KMS-11 (cell line): ENCODE measurements around the gene CRAMP1.

Experiments
- H2AFZ ChIP-seq: fragments of 200-600 bp; sonication (generic); 2 replicates; pipeline ENCODE4 v1.6.1; 2016; ENCODE audit warnings: antibody characterized with exemption, mixed run types, low read depth
- H3K27ac ChIP-seq: fragments of 200-600 bp; sonication (generic); 2 replicates; pipeline ENCODE4 v1.6.1; 2016; ENCODE audit warnings: mild to moderate bottlenecking, mixed run types
- H3K27me3 ChIP-seq: fragments of 200-600 bp; sonication (generic); 2 replicates; pipeline ENCODE4 v1.6.1; 2017; ENCODE audit warnings: mild to moderate bottlenecking, low read depth, mixed run types, moderate library complexity; ENCODE audit not compliant: insufficient read depth
- H3K36me3 ChIP-seq: fragments of 200-600 bp; sonication (generic); 2 replicates; pipeline ENCODE4 v1.6.1; 2017; ENCODE audit warnings: mild to moderate bottlenecking, mixed run types; ENCODE audit not compliant: insufficient read depth
- H3K4me1 ChIP-seq: fragments of 200-600 bp; sonication (generic); 2 replicates; pipeline ENCODE4 v1.6.1; 2016; ENCODE audit warnings: mild to moderate bottlenecking, low read depth, mixed run types; ENCODE audit not compliant: poor library complexity, severe bottlenecking
- H3K4me2 ChIP-seq: fragments of 200-600 bp; sonication (generic); 2 replicates; pipeline ENCODE4 v1.7.0; 2016; ENCODE audit warnings: mild to moderate bottlenecking, mixed run types
- H3K4me3 ChIP-seq: fragments of 200-600 bp; sonication (generic); IDR thresholded peaks from 2 replicates; pipeline ENCODE4 v1.6.1; 2017; ENCODE audit warnings: low read depth, low read length, mixed read lengths; ENCODE audit not compliant: insufficient read depth
- H3K79me2 ChIP-seq: fragments of 200-600 bp; sonication (generic); 2 replicates; pipeline ENCODE4 v1.6.1; 2016; ENCODE audit warnings: low read depth, mixed run types; ENCODE audit not compliant: insufficient read depth
- H3K9ac ChIP-seq: fragments of 200-600 bp; sonication (generic); 2 replicates; pipeline ENCODE4 v1.6.1; 2016; ENCODE audit warnings: mild to moderate bottlenecking, mixed run types
- H4K20me1 ChIP-seq: fragments of 200-600 bp; sonication (generic); 2 replicates; pipeline ENCODE4 v1.6.1; 2016; ENCODE audit warnings: mild to moderate bottlenecking, mixed run types; ENCODE audit not compliant: insufficient read depth
- TF ChIP-seq, protein P1 (sequence below): fragments of 200-600 bp; sonication (generic); conservative IDR thresholded peaks from 2 replicates; pipeline ENCODE4 v1.6.1; 2017; ENCODE audit warnings: low read depth, mild to moderate bottlenecking, antibody characterized with exemption, low read length, moderate library complexity, mixed read lengths

The CRAMP1 gene

DNA sequence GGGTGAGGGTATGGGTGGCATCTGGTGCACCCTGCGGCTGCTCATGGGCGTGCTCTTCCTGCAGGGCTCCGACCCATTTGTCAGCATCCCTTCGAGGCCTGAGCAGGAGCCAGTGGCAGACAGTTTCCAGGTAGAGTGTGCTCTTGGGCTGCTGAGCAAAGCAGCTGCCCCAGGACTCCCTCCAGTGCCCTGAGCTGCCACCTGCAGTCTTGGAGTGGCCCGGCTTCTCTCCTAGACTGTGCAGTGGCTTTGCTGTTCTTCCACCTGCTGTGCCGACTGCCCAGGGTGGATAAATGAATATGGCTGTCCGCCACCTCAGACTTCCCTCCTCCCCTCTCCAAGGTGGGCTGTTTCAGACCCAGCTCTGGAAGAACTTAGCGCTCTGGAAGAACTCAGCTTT, 55.1 kb downstream of the CRAMP1 start:
- H3K4me1 ChIP-seq, result no peaks in the 10 kb centered on the region
- no peak overlapping the region for H3K4me2 ChIP-seq
- H3K27ac ChIP-seq, result no peak overlapping the region
- no peak overlapping the region for H3K9ac ChIP-seq
- no peaks in the 10 kb centered on the region for H3K27me3 ChIP-seq
- H3K79me2 ChIP-seq, result no peaks in the 10 kb centered on the region
- TF ChIP-seq, protein P1, sequence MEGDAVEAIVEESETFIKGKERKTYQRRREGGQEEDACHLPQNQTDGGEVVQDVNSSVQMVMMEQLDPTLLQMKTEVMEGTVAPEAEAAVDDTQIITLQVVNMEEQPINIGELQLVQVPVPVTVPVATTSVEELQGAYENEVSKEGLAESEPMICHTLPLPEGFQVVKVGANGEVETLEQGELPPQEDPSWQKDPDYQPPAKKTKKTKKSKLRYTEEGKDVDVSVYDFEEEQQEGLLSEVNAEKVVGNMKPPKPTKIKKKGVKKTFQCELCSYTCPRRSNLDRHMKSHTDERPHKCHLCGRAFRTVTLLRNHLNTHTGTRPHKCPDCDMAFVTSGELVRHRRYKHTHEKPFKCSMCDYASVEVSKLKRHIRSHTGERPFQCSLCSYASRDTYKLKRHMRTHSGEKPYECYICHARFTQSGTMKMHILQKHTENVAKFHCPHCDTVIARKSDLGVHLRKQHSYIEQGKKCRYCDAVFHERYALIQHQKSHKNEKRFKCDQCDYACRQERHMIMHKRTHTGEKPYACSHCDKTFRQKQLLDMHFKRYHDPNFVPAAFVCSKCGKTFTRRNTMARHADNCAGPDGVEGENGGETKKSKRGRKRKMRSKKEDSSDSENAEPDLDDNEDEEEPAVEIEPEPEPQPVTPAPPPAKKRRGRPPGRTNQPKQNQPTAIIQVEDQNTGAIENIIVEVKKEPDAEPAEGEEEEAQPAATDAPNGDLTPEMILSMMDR, result no peak
- H3K36me3 ChIP-seq, result no peaks in the 10 kb centered on the region; the same call in 1 of the 2 replicates
- H2AFZ ChIP-seq, result no peak overlapping the region
- H4K20me1 ChIP-seq, result no peaks in the 10 kb centered on the region
- no peak overlapping the region for H3K4me3 ChIP-seq

DNA sequence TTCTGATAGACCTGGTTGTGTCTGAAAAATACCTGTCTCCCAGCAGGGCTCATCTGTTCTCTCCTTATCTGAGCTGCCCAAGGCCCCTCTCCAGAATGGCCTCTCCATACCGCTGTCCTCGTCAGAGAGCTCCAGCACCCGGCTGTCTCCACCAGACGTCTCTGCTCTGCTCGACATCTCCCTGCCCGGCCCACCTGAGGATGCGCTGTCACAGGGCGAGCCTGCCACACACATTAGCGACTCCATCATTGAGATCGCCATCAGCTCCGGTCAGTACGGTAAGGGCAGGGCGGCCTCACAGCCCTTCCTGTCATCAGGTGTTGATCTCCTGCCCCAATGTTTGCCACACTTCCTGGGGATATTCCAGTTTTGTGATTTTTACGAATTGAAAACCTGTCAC, 55.8 kb downstream of the CRAMP1 start:
- Histone ChIP-seq H3K9ac (no peak overlapping the region), H3K27me3 (no peaks in the 10 kb centered on the region), H3K79me2 (no peaks in the 10 kb centered on the region), H3K4me1 (no peaks in the 10 kb centered on the region), H3K27ac (no peak overlapping the region), H3K4me2 (no peak overlapping the region), H4K20me1 (no peaks in the 10 kb centered on the region), H3K36me3 (no peaks in the 10 kb centered on the region; the same call in 1 of the 2 replicates), H3K4me3 (no peak overlapping the region), H2AFZ (no peak overlapping the region)
- TF ChIP-seq, protein P1, result no peak

DNA sequence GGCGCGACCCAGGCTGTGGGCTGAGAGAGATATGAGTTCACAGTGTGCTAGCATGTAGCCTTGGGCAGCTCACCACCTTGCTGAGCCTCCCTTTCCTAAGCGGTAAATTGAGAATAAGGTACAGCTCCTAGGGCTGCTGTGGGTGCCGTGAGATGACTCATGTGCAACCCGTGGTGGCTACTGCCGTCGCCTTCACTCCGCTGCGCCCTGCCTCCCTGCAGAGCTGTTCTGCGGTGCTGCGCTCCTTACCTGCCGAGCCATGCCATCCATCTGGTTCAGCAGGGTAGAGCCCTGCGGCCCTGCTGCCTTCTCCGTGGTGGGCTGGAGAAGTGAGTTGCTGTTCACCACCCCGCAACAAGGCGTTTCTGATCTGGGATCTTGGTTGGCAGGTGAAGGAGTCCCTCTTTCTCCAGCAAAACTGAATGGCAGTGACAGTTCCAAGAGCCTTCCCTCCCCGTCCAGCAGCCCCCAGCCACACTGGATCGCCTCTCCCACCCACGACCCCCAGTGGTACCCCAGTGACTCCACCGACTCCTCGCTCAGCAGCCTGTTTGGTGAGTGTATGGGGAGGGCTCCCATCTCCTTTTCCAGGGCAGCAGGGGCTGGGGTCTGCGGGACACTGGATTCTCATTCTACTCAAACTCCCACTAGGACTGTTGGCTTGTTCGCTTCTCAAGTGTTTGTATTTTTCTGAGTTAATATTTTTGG, 56.6 kb downstream of the CRAMP1 start:
- H3K9ac ChIP-seq, result no peak overlapping the region
- no peaks in the 10 kb centered on the region for H3K27me3 ChIP-seq
- no peak overlapping the region for H2AFZ ChIP-seq
- no peak overlapping the region for H3K4me3 ChIP-seq
- H3K4me2 ChIP-seq, result no peak overlapping the region
- H3K79me2 ChIP-seq, result no peaks in the 10 kb centered on the region
- no peaks in the 10 kb centered on the region; the same call in 1 of the 2 replicates for H3K36me3 ChIP-seq
- no peak overlapping the region for H3K27ac ChIP-seq
- H4K20me1 ChIP-seq, result no peaks in the 10 kb centered on the region
- no peaks in the 10 kb centered on the region for H3K4me1 ChIP-seq
- TF ChIP-seq, protein P1, result no peak

DNA sequence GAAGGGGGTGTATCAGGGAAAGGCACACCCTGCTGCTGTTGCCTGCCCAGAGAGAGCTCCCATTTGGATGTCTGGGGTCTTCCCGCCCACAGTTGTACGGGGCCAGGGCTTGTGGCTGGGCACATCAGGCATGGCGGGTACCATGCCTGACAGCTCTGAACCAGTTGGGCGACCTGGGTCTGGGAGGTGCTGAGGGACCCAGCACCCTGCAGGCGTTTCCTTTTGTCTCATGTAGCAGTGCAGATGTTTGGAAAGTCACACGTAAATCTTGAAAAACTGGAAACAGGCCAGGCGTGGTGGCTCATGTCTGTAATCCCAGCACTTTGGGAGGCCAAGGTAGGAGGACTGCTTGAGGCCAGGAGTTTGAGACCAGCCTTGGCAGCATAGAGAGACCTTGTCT, 57.5 kb downstream of the CRAMP1 start:
- Histone ChIP-seq H3K27me3 (no peaks in the 10 kb centered on the region), H3K4me2 (no peak overlapping the region), H3K79me2 (no peaks in the 10 kb centered on the region), H3K9ac (no peak overlapping the region), H3K4me1 (no peaks in the 10 kb centered on the region), H3K4me3 (no peak overlapping the region), H3K27ac (no peak overlapping the region), H4K20me1 (no peaks in the 10 kb centered on the region), H3K36me3 (no peaks in the 10 kb centered on the region; the same call in 1 of the 2 replicates), H2AFZ (no peak overlapping the region)
- TF ChIP-seq, protein P1, result no peak
